ENCODE measurements around the gene CES2. TPM values are rescaled to one million over a fixed set of nuclear protein-coding genes. Genes with fewer than 3 reads are reported as not detected.
"Not testable (repeated sequence)": the region's sequence is repeated elsewhere in the genome, so short reads cannot be mapped to it uniquely, and the experiment has no call there.

Gene CES2
- polyA plus RNA-seq, 1 experiment: 33.3 TPM

- Histone ChIP-seq H3K4me3 (ENCODE audit: low read depth, low read length) (no peak overlapping the region), H3K27me3 (ENCODE audit: control insufficient read depth, insufficient read depth, low read length) (no peaks in the 10 kb centered on the region), H3K36me3 (ENCODE audit: control insufficient read depth, insufficient read depth, low read length) (peaks cover 31% of the 10 kb centered on the region)
- CTCF ChIA-PET: interaction anchor here (0.8 to 1.8 kb wide), 6 partner anchors 16 to 212 kb away, joined by 3 to 10 read pairs (median 5); no protein-coding TSS in a partner anchor
- POLR2A ChIA-PET: no interaction called here
- no peak for DNase-seq (ENCODE audit: low read depth)
- no peak for TF ChIP-seq CTCF (IDR thresholded peaks at IDR 0.05; ENCODE audit: insufficient read depth, low read depth, low read length)
Measured at GRCh38 chr16:66942981-66943380, 7.7 kb downstream of the CES2 start.

GRCh38 chr16:66943426-66944053 lies 8.2 kb downstream of the CES2 start:
- TF ChIP-seq CTCF (IDR thresholded peaks at IDR 0.05; ENCODE audit: insufficient read depth, low read depth, low read length): no peak
- DNase-seq (ENCODE audit: low read depth): no peak
- Histone ChIP-seq H3K27me3 (ENCODE audit: control insufficient read depth, insufficient read depth, low read length) (peaks cover 1% of the 10 kb centered on the region; the same call in 1 of the 2 replicates), H3K4me3 (ENCODE audit: low read depth, low read length) (no peak overlapping the region), H3K36me3 (ENCODE audit: control insufficient read depth, insufficient read depth, low read length) (peaks cover 30% of the 10 kb centered on the region)
- ChIA-PET POLR2A (no interaction called here), CTCF (interaction anchor here (0.8 to 3.3 kb wide), 7 partner anchors 17 to 212 kb away, joined by 3 to 26 read pairs (median 5); no protein-coding TSS in a partner anchor)

- CTCF ChIA-PET: interaction anchor here (0.6 to 3.3 kb wide), 5 partner anchors 28 to 211 kb away, joined by 3 to 26 read pairs (median 5); no protein-coding TSS in a partner anchor
- POLR2A ChIA-PET: interaction anchor here (0.6 kb wide), 1 partner anchor 99 kb away, joined by 3 read pairs; no protein-coding TSS in a partner anchor
- no peak for DNase-seq (ENCODE audit: low read depth)
- TF ChIP-seq CTCF (IDR thresholded peaks at IDR 0.05; ENCODE audit: insufficient read depth, low read depth, low read length): no peak
- H3K27me3 ChIP-seq (ENCODE audit: control insufficient read depth, insufficient read depth, low read length): peaks cover 4% of the 10 kb centered on the region
- no peak overlapping the region for H3K4me3 ChIP-seq (ENCODE audit: low read depth, low read length)
- H3K36me3 ChIP-seq (ENCODE audit: control insufficient read depth, insufficient read depth, low read length): peaks cover 27% of the 10 kb centered on the region
Measured at GRCh38 chr16:66944054-66944441, 8.7 kb downstream of the CES2 start.

GRCh38 chr16:66944971-66945370 lies 9.7 kb downstream of the CES2 start:
- H3K27me3 ChIP-seq (ENCODE audit: control insufficient read depth, insufficient read depth, low read length); H3K4me3 ChIP-seq (ENCODE audit: low read depth, low read length); DNase-seq (ENCODE audit: low read depth); POLR2A ChIA-PET: not testable (repeated sequence)
- CTCF ChIA-PET: interaction anchor here (1.3 to 3.3 kb wide), 3 partner anchors 18 to 210 kb away, joined by 3 to 26 read pairs (median 4); no protein-coding TSS in a partner anchor
- peaks cover 23% of the 10 kb centered on the region for H3K36me3 ChIP-seq (ENCODE audit: control insufficient read depth, insufficient read depth, low read length)

- TF ChIP-seq CTCF (IDR thresholded peaks at IDR 0.05; ENCODE audit: insufficient read depth, low read depth, low read length): no peak
- peaks cover 17% of the 10 kb centered on the region for H3K36me3 ChIP-seq (ENCODE audit: control insufficient read depth, insufficient read depth, low read length)
- ChIA-PET CTCF (interaction anchor here (1.0 to 3.3 kb wide), 5 partner anchors 14 to 209 kb away, joined by 3 to 26 read pairs (median 4); no protein-coding TSS in a partner anchor), POLR2A (no interaction called here)
- no peak for DNase-seq (ENCODE audit: low read depth)
- H3K27me3 ChIP-seq (ENCODE audit: control insufficient read depth, insufficient read depth, low read length): peaks cover 7% of the 10 kb centered on the region
- no peak overlapping the region for H3K4me3 ChIP-seq (ENCODE audit: low read depth, low read length)
Measured at GRCh38 chr16:66945939-66946338, 10.6 kb downstream of the CES2 start.
